KMS-11 (cell line): ENCODE results near the gene IPO4.

Source experiments
- H2AFZ ChIP-seq: fragments of 200-600 bp; sonication (generic); 2 replicates; pipeline ENCODE4 v1.6.1; 2016; ENCODE audit warnings: antibody characterized with exemption, mixed run types, low read depth
- H3K27ac ChIP-seq: fragments of 200-600 bp; sonication (generic); 2 replicates; pipeline ENCODE4 v1.6.1; 2016; ENCODE audit warnings: mild to moderate bottlenecking, mixed run types
- H3K27me3 ChIP-seq: fragments of 200-600 bp; sonication (generic); 2 replicates; pipeline ENCODE4 v1.6.1; 2017; ENCODE audit warnings: mild to moderate bottlenecking, low read depth, mixed run types, moderate library complexity; ENCODE audit not compliant: insufficient read depth
- H3K36me3 ChIP-seq: fragments of 200-600 bp; sonication (generic); 2 replicates; pipeline ENCODE4 v1.6.1; 2017; ENCODE audit warnings: mild to moderate bottlenecking, mixed run types; ENCODE audit not compliant: insufficient read depth
- H3K4me1 ChIP-seq: fragments of 200-600 bp; sonication (generic); 2 replicates; pipeline ENCODE4 v1.6.1; 2016; ENCODE audit warnings: mild to moderate bottlenecking, low read depth, mixed run types; ENCODE audit not compliant: poor library complexity, severe bottlenecking
- H3K4me2 ChIP-seq: fragments of 200-600 bp; sonication (generic); 2 replicates; pipeline ENCODE4 v1.7.0; 2016; ENCODE audit warnings: mild to moderate bottlenecking, mixed run types
- H3K4me3 ChIP-seq: fragments of 200-600 bp; sonication (generic); IDR thresholded peaks from 2 replicates; pipeline ENCODE4 v1.6.1; 2017; ENCODE audit warnings: low read depth, low read length, mixed read lengths; ENCODE audit not compliant: insufficient read depth
- H3K79me2 ChIP-seq: fragments of 200-600 bp; sonication (generic); 2 replicates; pipeline ENCODE4 v1.6.1; 2016; ENCODE audit warnings: low read depth, mixed run types; ENCODE audit not compliant: insufficient read depth
- H3K9ac ChIP-seq: fragments of 200-600 bp; sonication (generic); 2 replicates; pipeline ENCODE4 v1.6.1; 2016; ENCODE audit warnings: mild to moderate bottlenecking, mixed run types
- H4K20me1 ChIP-seq: fragments of 200-600 bp; sonication (generic); 2 replicates; pipeline ENCODE4 v1.6.1; 2016; ENCODE audit warnings: mild to moderate bottlenecking, mixed run types; ENCODE audit not compliant: insufficient read depth
- CTCF ChIP-seq: fragments of 200-600 bp; sonication (generic); conservative IDR thresholded peaks from 2 replicates; pipeline ENCODE4 v1.6.1; 2017; ENCODE audit warnings: low read depth, mild to moderate bottlenecking, antibody characterized with exemption, low read length, moderate library complexity, mixed read lengths

Gene IPO4

GRCh38 chr14:24216345-24216699 is 27.7 kb upstream of the IPO4 start:
- no peak for TF ChIP-seq CTCF
- H3K27ac ChIP-seq: peak overlapping the region; percentile 58; the same call in 1 of the 2 replicates
- H3K4me2 ChIP-seq: no peak overlapping the region
- peaks cover 9% of the 10 kb centered on the region; the same call in 1 of the 2 replicates for H3K79me2 ChIP-seq
- H4K20me1 ChIP-seq: no peaks in the 10 kb centered on the region
- no peaks in the 10 kb centered on the region for H3K36me3 ChIP-seq
- H3K4me1 ChIP-seq: peaks cover 22% of the 10 kb centered on the region
- no peak overlapping the region for H3K9ac ChIP-seq
- H2AFZ ChIP-seq: no peak overlapping the region
- no peak overlapping the region for H3K4me3 ChIP-seq
- no peaks in the 10 kb centered on the region for H3K27me3 ChIP-seq

GRCh38 chr14:24215495-24216344 is 27.1 kb upstream of the IPO4 start, which contains the start of gene MDP1:
MDP1 (minus strand) TSS chr14:24216066; CDS start chr14:24215955, 111 bp downstream.
- Histone ChIP-seq H4K20me1 (no peaks in the 10 kb centered on the region), H3K79me2 (peaks cover 9% of the 10 kb centered on the region; the same call in 1 of the 2 replicates), H3K36me3 (no peaks in the 10 kb centered on the region), H2AFZ (peak within 1 kb of the TSS; percentile 64), H3K27ac (peak within 1 kb of the TSS; percentile 58), H3K4me3 (no peak within 1 kb of the TSS), H3K4me1 (peaks cover 22% of the 10 kb centered on the region), H3K9ac (peak within 1 kb of the TSS; percentile 53; the same call in 1 of the 2 replicates), H3K27me3 (no peaks in the 10 kb centered on the region), H3K4me2 (peak within 1 kb of the TSS; percentile 64)
- 0 out of 2 replicates have a peak, but pooled peaks have one; percentile 46 for TF ChIP-seq CTCF

GRCh38 chr14:24213866-24214662 is 25.4 kb upstream of the IPO4 start:
- Histone ChIP-seq H3K79me2 (0 out of 2 replicates have a peak, but pooled peaks cover 9% of the 10 kb centered on the region), H3K9ac (peak overlapping the region; percentile 81; the same call in 1 of the 2 replicates), H3K27me3 (no peaks in the 10 kb centered on the region), H3K4me2 (peak overlapping the region; percentile 64), H3K27ac (peak overlapping the region; percentile 89), H3K4me1 (peaks cover 22% of the 10 kb centered on the region), H3K36me3 (no peaks in the 10 kb centered on the region), H3K4me3 (no peak overlapping the region), H4K20me1 (no peaks in the 10 kb centered on the region), H2AFZ (peak overlapping the region; percentile 45; the same call in 1 of the 2 replicates)
- no peak for TF ChIP-seq CTCF

- Histone ChIP-seq H3K27me3 (no peaks in the 10 kb centered on the region), H4K20me1 (no peaks in the 10 kb centered on the region), H3K36me3 (no peaks in the 10 kb centered on the region), H3K4me2 (peak within 1 kb of the TSS; percentile 64), H3K27ac (peak within 1 kb of the TSS; percentile 89), H3K4me1 (peaks cover 22% of the 10 kb centered on the region), H3K9ac (peak within 1 kb of the TSS; percentile 81), H3K79me2 (0 out of 2 replicates have a peak, but pooled peaks cover 9% of the 10 kb centered on the region), H2AFZ (peak within 1 kb of the TSS; percentile 45; the same call in 1 of the 2 replicates), H3K4me3 (no peak within 1 kb of the TSS)
- no peak for TF ChIP-seq CTCF
Observed at GRCh38 chr14:24212924-24213865, 24.6 kb upstream of the IPO4 start, which contains the start of gene CHMP4A. CHMP4A (minus strand) TSS chr14:24213488; CDS start chr14:24213439, 49 bp downstream.
